Neural cell (in vitro differentiated cells): ENCODE data around the gene NOTCH4. TPM values are rescaled to one million over a fixed set of nuclear protein-coding genes. Genes with fewer than 3 reads are reported as not detected.

Experiments used
- H2AFZ ChIP-seq: fragments of 200-600, 300-800 bp; sonication (generic), shearing (Covaris generic); 2 replicates; pipeline ENCODE4 v1.6.0; 2014; ENCODE audit warnings: low read depth, mild to moderate bottlenecking, antibody characterized with exemption, low read length, moderate library complexity
- H3F3A ChIP-seq: fragments of 200-600 bp; shearing (Covaris generic); 2 replicates; pipeline ENCODE4 v1.6.1; 2016; ENCODE audit warnings: mild to moderate bottlenecking, moderate library complexity, mixed read lengths, antibody characterized with exemption, low read length; ENCODE audit not compliant: insufficient read depth, poor library complexity, severe bottlenecking
- H3K27ac ChIP-seq: fragments of 200-600, 300-800 bp; sonication (generic), shearing (Covaris generic); 2 replicates; pipeline ENCODE4 v1.5.1; 2014; ENCODE audit warnings: mild to moderate bottlenecking, low read length, moderate library complexity
- H3K27me3 ChIP-seq: fragments of 300-800, 200-600 bp; sonication (generic), shearing (Covaris generic); 2 replicates; pipeline ENCODE4 v1.6.0; 2014; ENCODE audit warnings: mild to moderate bottlenecking, low read depth, low read length, moderate library complexity; ENCODE audit not compliant: insufficient read depth
- H3K36me3 ChIP-seq: fragments of 300-800, 200-600 bp; sonication (generic), shearing (Covaris generic); 2 replicates; pipeline ENCODE4 v1.5.1; 2014; ENCODE audit warnings: mild to moderate bottlenecking, antibody characterized with exemption, low read length, moderate library complexity; ENCODE audit not compliant: insufficient read depth
- H3K4me2 ChIP-seq: fragments of 300-800, 200-600 bp; sonication (generic), shearing (Covaris generic); 2 replicates; pipeline ENCODE4 v1.6.0; 2014; ENCODE audit warnings: mild to moderate bottlenecking, low read length
- H3K4me3 ChIP-seq: fragments of 300-800, 200-600 bp; sonication (generic), shearing (Covaris generic); 2 replicates; pipeline ENCODE4 v1.5.1; 2014; ENCODE audit warnings: mild to moderate bottlenecking, low read length, moderate library complexity
- H3K79me2 ChIP-seq: fragments of 200-600 bp; shearing (Covaris generic); replicated peaks from 2 replicates; pipeline ENCODE4 v1.6.0; 2014; ENCODE audit warnings: mild to moderate bottlenecking, low read length, moderate library complexity; ENCODE audit not compliant: insufficient read depth
- H3K9ac ChIP-seq: fragments of 300-800, 200-600 bp; sonication (generic), shearing (Covaris generic); 2 replicates; pipeline ENCODE4 v1.6.1; 2016; ENCODE audit warnings: mild to moderate bottlenecking, low read length, mixed read lengths
- H3K9me2 ChIP-seq: fragments of 200-600 bp; shearing (Covaris generic); 2 replicates; pipeline ENCODE4 v1.6.1; 2016; ENCODE audit warnings: mild to moderate bottlenecking, low read length, mixed read lengths; ENCODE audit not compliant: insufficient read depth
- H3K9me3 ChIP-seq: fragments of 200-600, 300-800 bp; sonication (generic), shearing (Covaris generic); 2 replicates; pipeline ENCODE4 v1.6.1; 2016; ENCODE audit warnings: mild to moderate bottlenecking, mixed run types, low read length, moderate library complexity, mixed read lengths
- H4K20me1 ChIP-seq: fragments of 200-600 bp; shearing (Covaris generic); 2 replicates; pipeline ENCODE4 v1.6.1; 2016; ENCODE audit warnings: mild to moderate bottlenecking, mixed run types; ENCODE audit not compliant: insufficient read depth
- EP300 ChIP-seq: fragments of 450-650 bp; conservative IDR thresholded peaks from 2 replicates; pipeline ENCODE4 v1.6.1; 2014; ENCODE audit warnings: antibody characterized with exemption, mild to moderate bottlenecking, moderate library complexity; ENCODE audit not compliant: poor library complexity, severe bottlenecking
- EZH2 ChIP-seq: fragments of 200-600, 300-800 bp; shearing (Covaris generic), sonication (generic); IDR thresholded peaks from 2 replicates; pipeline ENCODE4 v1.6.1; 2014; ENCODE audit warnings: antibody characterized with exemption, low read length, borderline replicate concordance, mild to moderate bottlenecking; ENCODE audit not compliant: insufficient read depth, poor library complexity, severe bottlenecking
- MXI1 ChIP-seq: fragments of 450-650 bp; conservative IDR thresholded peaks from 2 replicates; pipeline ENCODE4 v1.6.1; 2014; ENCODE audit warnings: antibody characterized with exemption, mild to moderate bottlenecking; ENCODE audit not compliant: poor library complexity, severe bottlenecking
- POLR2AphosphoS5 ChIP-seq: IDR thresholded peaks from 2 replicates; pipeline ENCODE4 v1.6.1; 2012
- RAD21 ChIP-seq: fragments of 450-650 bp; conservative IDR thresholded peaks from 2 replicates; pipeline ENCODE4 v1.6.1; 2014; ENCODE audit warnings: antibody characterized with exemption, mild to moderate bottlenecking, moderate library complexity
- SMC3 ChIP-seq: fragments of 450-650 bp; conservative IDR thresholded peaks from 2 replicates; pipeline ENCODE4 v1.6.1; 2014; ENCODE audit warnings: antibody characterized with exemption, mild to moderate bottlenecking, moderate library complexity; ENCODE audit not compliant: poor library complexity
- TAF1 ChIP-seq: IDR thresholded peaks from 2 replicates; pipeline ENCODE4 v1.6.1; 2012; ENCODE audit warnings: low read depth
- polyA plus RNA-seq: library from polyadenylated mRNA; depleted of rRNA; stranded (reverse); fragments of >200 nt; gene quantifications from 2 replicates; pipeline ENCODE4 v1.2.3, GENCODE V29; 2014
- TF ChIP-seq, protein P1 (sequence below): fragments of 450-650 bp; IDR thresholded peaks from 2 replicates; pipeline ENCODE4 v1.5.1; 2014; ENCODE audit warnings: antibody characterized with exemption, mild to moderate bottlenecking, moderate library complexity; ENCODE audit not compliant: poor library complexity, severe bottlenecking
- TF ChIP-seq, protein P2 (sequence below): IDR thresholded peaks from 2 replicates; pipeline ENCODE4 v1.6.1; 2012; ENCODE audit warnings: borderline replicate concordance

The NOTCH4 gene
- polyA plus RNA-seq, 1 donor from 2014 or later = 5.5 TPM

DNA sequence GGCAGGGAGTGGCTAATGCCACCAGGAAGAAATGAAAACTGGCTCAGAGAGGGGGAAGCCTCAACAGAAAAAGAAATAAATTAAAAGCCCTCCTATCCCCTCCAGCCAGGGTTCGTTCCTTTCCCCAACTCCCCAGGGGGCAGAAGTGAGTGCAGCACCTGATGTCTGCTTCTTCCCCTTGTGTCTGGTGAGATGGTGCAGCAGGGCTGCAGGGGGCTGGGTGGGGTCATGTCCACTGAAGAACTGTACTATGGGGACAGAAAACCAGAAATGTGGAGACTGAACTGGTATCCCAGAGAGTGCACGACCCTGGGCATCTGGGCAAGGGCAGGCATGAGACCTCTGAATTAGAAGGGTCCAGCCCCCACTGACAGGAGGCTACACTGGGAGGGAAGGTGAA lies 55.5 kb downstream of the NOTCH4 start:
- TF ChIP-seq, protein P1, sequence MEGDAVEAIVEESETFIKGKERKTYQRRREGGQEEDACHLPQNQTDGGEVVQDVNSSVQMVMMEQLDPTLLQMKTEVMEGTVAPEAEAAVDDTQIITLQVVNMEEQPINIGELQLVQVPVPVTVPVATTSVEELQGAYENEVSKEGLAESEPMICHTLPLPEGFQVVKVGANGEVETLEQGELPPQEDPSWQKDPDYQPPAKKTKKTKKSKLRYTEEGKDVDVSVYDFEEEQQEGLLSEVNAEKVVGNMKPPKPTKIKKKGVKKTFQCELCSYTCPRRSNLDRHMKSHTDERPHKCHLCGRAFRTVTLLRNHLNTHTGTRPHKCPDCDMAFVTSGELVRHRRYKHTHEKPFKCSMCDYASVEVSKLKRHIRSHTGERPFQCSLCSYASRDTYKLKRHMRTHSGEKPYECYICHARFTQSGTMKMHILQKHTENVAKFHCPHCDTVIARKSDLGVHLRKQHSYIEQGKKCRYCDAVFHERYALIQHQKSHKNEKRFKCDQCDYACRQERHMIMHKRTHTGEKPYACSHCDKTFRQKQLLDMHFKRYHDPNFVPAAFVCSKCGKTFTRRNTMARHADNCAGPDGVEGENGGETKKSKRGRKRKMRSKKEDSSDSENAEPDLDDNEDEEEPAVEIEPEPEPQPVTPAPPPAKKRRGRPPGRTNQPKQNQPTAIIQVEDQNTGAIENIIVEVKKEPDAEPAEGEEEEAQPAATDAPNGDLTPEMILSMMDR = no peak
- TF ChIP-seq, protein P2, sequence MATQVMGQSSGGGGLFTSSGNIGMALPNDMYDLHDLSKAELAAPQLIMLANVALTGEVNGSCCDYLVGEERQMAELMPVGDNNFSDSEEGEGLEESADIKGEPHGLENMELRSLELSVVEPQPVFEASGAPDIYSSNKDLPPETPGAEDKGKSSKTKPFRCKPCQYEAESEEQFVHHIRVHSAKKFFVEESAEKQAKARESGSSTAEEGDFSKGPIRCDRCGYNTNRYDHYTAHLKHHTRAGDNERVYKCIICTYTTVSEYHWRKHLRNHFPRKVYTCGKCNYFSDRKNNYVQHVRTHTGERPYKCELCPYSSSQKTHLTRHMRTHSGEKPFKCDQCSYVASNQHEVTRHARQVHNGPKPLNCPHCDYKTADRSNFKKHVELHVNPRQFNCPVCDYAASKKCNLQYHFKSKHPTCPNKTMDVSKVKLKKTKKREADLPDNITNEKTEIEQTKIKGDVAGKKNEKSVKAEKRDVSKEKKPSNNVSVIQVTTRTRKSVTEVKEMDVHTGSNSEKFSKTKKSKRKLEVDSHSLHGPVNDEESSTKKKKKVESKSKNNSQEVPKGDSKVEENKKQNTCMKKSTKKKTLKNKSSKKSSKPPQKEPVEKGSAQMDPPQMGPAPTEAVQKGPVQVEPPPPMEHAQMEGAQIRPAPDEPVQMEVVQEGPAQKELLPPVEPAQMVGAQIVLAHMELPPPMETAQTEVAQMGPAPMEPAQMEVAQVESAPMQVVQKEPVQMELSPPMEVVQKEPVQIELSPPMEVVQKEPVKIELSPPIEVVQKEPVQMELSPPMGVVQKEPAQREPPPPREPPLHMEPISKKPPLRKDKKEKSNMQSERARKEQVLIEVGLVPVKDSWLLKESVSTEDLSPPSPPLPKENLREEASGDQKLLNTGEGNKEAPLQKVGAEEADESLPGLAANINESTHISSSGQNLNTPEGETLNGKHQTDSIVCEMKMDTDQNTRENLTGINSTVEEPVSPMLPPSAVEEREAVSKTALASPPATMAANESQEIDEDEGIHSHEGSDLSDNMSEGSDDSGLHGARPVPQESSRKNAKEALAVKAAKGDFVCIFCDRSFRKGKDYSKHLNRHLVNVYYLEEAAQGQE = no peak
- TF ChIP-seq POLR2AphosphoS5 (no peak), EZH2 (no peak), EP300 (no peak), MXI1 (no peak), RAD21 (no peak), SMC3 (no peak), TAF1 (no peak)

DNA sequence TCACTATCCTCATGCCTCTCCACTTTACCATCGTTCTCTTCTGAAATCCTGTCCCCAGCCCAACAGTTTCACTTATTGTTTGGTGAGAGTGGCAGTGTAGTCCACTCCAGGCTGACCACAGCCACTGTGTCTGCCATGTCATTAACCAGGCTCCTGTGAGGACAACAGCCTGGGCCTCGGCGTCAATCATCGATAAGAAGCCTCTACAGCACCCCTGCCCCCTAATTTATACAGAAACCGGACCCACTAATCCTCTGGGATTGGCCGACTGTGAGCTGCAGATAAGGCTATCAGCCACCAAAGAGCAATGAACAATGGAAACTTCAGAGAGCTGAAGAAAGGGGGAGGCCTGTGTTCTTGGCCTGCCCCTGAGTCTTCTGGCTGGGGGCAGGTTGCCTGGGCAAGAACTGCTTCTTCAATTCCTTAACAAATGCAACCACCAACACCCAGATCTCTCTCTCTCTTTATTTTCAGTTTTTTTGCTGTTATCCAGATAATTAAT lies 56.1 kb downstream of the NOTCH4 start:
- Histone ChIP-seq H3K9me2 (no peaks in the 10 kb centered on the region), H3K27ac (no peak overlapping the region), H3K4me2 (no peak overlapping the region)

More for the DNA sequence above, 55.5 kb downstream of the NOTCH4 start:
- Histone ChIP-seq H3K4me3 (no peak overlapping the region), H3F3A (no peaks in the 10 kb centered on the region), H4K20me1 (no peaks in the 10 kb centered on the region), H3K9me3 (no peaks in the 10 kb centered on the region), H3K36me3 (no peaks in the 10 kb centered on the region), H3K9ac (no peak overlapping the region), H3K27ac (no peak overlapping the region), H3K79me2 (peaks cover 7% of the 10 kb centered on the region), H3K9me2 (no peaks in the 10 kb centered on the region), H3K4me2 (no peak overlapping the region), H2AFZ (no peak overlapping the region), H3K27me3 (no peaks in the 10 kb centered on the region)

More for the DNA sequence above, 56.1 kb downstream of the NOTCH4 start:
- Histone ChIP-seq H3K9ac (no peak overlapping the region), H2AFZ (no peak overlapping the region), H3K36me3 (no peaks in the 10 kb centered on the region), H3K79me2 (peaks cover 6% of the 10 kb centered on the region), H3K27me3 (no peaks in the 10 kb centered on the region), H3K9me3 (no peaks in the 10 kb centered on the region), H4K20me1 (no peaks in the 10 kb centered on the region), H3K4me3 (no peak overlapping the region), H3F3A (no peaks in the 10 kb centered on the region)
- TF ChIP-seq TAF1 (no peak), EZH2 (no peak), RAD21 (no peak), MXI1 (no peak)
- TF ChIP-seq, protein P2 = no peak
